BLaER1 (cell line): ENCODE results near the gene MYO1D.

Experiments used
- H3K27ac ChIP-seq: shearing (Covaris generic); formaldehyde crosslinking; 2 replicates; pipeline ENCODE4 v1.8.1; 2022
- H3K27me3 ChIP-seq: shearing (Covaris generic); formaldehyde crosslinking; 2 replicates; pipeline ENCODE4 v1.8.1; 2022
- H3K36me3 ChIP-seq: shearing (Covaris generic); formaldehyde crosslinking; 2 replicates; pipeline ENCODE4 v1.8.1; 2022
- H3K4me1 ChIP-seq: shearing (Covaris generic); formaldehyde crosslinking; 2 replicates; pipeline ENCODE4 v1.8.1; 2022
- H3K4me2 ChIP-seq: shearing (Covaris generic); formaldehyde crosslinking; 2 replicates; pipeline ENCODE4 v1.8.1; 2022
- H3K4me3 ChIP-seq: shearing (Covaris generic); formaldehyde crosslinking; 2 replicates; pipeline ENCODE4 v1.8.1; 2022
- H3K9ac ChIP-seq: shearing (Covaris generic); formaldehyde crosslinking; 2 replicates; pipeline ENCODE4 v1.8.1; 2022
- H3K9me3 ChIP-seq: shearing (Covaris generic); formaldehyde crosslinking; 2 replicates; pipeline ENCODE4 v1.8.1; 2022
- H4K20me1 ChIP-seq: shearing (Covaris generic); formaldehyde crosslinking; 2 replicates; pipeline ENCODE4 v1.8.1; 2022
- Cebpa-rat ChIP-seq: shearing (Covaris generic); IDR thresholded peaks from 2 replicates; pipeline ENCODE4 v1.8.1; 2022

MYO1D gene

DNA sequence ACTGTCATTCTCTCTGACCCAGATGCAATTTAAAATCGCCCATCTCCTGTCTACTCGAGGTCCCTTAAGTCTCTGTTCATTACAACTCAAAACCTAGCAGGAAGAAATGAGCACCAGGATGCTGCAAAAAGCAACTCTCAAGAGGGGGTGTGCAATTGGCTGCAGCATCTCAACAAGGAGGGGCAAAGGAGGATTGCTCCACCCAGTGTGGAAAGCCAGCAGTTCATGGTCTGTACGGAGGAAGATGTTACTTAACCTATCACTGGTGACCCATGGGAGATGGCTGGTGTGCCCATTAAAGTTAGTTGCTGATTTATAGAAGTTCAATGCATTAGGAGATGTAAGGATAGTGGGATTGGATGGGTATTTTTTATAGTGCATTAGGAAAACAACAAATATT lies 242.8 kb downstream of the MYO1D start:
- Histone ChIP-seq H3K9ac (no peak overlapping the region), H4K20me1 (no peaks in the 10 kb centered on the region), H3K36me3 (no peaks in the 10 kb centered on the region), H3K4me2 (no peak overlapping the region), H3K27ac (no peak overlapping the region), H3K4me3 (no peak overlapping the region), H3K4me1 (no peaks in the 10 kb centered on the region), H3K27me3 (no peaks in the 10 kb centered on the region), H3K9me3 (no peaks in the 10 kb centered on the region)
- TF ChIP-seq Cebpa-rat = no peak

DNA sequence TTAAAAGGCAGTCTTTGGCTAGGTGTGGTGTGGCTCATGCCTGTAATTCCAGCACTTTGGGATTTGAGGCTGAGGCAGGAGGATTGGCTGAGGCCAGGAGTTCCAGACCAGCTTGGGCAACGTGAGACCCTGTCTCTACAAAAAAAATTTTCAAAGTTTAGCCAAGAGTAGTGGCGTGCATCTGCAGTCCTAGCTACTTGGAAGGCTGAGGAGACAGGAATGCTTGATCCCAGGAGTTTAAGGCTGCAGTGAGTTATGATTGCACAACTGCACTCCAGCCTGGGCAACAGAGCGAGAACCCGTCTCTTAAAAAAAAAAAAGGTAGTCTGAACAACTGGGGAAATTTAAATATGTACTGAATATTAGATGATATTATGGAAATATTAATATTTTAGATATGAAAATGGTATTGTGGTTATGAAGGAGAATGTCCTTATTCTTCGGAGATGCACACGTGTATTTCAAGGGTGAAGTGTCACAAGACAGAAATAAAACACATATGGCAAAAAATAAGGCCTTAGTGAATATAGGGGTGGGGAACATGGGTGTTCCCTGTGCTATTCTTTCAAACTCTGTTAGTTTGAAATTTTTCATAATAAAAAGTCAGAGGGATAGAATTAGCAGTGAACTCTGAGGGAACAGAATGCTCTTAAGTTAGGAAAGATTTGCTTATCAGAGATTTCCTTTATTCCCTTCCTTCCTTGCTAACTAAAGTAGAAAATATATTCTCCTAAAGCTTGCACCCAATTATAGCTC lies 245.4 kb downstream of the MYO1D start:
- H3K4me3 ChIP-seq = no peak overlapping the region
- no peaks in the 10 kb centered on the region for H3K9me3 ChIP-seq
- no peaks in the 10 kb centered on the region for H4K20me1 ChIP-seq
- H3K27me3 ChIP-seq = no peaks in the 10 kb centered on the region
- no peak overlapping the region for H3K27ac ChIP-seq
- no peak for TF ChIP-seq Cebpa-rat
- H3K9ac ChIP-seq = no peak overlapping the region
- no peak overlapping the region for H3K4me2 ChIP-seq
- no peaks in the 10 kb centered on the region for H3K36me3 ChIP-seq
- H3K4me1 ChIP-seq = no peaks in the 10 kb centered on the region

DNA sequence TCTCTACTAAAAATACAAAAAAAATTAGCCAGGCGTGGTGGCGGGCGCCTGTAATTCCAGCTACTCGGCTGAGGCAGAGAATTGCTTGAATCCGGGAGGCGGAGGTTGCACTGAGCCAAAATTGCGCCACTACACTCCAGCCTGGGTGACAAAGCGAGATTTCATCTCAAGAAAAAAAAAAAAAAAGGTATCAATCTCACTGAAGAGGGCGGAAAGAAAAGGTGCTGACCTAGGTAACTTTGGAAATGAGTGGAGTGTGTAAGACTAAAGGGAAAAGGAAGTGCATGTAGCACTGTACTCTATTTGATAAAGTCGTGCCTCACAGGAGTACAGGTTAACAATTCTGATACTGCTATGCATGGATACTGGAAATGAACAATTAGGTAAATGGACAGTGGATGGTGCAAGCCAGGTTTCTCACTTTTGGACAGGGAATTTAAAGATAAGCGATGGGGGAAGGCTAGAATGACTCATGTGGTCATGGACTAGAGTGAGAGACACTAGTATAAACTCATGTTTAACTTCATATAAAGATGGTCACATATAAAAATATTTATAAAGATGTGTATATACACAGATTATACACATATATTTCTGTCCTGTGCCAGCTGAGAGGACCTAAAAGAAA lies 247.2 kb downstream of the MYO1D start:
- Histone ChIP-seq H3K4me3 (no peak overlapping the region), H3K27me3 (no peaks in the 10 kb centered on the region), H3K4me2 (no peak overlapping the region), H3K9me3 (no peaks in the 10 kb centered on the region), H4K20me1 (no peaks in the 10 kb centered on the region), H3K9ac (no peak overlapping the region), H3K36me3 (no peaks in the 10 kb centered on the region), H3K4me1 (no peaks in the 10 kb centered on the region), H3K27ac (no peak overlapping the region)
- TF ChIP-seq Cebpa-rat = no peak

DNA sequence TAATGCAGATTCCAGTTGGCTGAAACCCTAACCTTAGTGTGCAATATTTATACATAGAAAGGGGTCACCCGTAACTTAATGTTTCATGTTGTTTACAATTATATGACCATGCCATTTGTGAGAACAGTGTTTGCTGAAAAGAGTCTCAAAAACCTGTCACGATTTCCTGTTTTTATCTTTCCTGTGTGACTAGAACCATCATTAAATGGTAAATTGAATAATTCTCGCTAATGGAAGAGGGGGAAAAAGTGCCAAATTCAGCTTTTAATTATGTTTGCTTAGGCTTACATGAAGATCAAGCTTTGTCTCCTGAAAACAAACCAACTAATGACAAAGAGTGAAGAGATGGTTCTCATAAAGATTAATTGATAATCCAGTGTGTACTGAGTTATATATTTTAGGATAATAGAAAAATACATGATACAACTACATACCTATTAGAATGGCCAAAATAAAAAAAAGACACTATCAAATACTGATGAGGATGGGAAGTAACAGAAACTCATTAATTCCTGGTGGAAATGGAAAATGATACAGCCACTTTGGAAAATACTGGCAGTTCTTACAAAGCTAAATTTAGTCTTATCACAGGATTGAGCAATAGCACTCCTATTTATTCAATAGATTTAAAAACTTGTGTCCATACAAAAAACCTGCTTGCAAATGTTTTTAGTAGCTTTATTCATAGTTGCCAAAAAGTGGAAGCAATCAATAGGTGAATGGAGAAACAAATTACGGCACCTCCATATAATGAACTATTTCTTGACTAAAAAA lies 248.5 kb downstream of the MYO1D start:
- H3K27ac ChIP-seq = no peak overlapping the region
- no peak for TF ChIP-seq Cebpa-rat

DNA sequence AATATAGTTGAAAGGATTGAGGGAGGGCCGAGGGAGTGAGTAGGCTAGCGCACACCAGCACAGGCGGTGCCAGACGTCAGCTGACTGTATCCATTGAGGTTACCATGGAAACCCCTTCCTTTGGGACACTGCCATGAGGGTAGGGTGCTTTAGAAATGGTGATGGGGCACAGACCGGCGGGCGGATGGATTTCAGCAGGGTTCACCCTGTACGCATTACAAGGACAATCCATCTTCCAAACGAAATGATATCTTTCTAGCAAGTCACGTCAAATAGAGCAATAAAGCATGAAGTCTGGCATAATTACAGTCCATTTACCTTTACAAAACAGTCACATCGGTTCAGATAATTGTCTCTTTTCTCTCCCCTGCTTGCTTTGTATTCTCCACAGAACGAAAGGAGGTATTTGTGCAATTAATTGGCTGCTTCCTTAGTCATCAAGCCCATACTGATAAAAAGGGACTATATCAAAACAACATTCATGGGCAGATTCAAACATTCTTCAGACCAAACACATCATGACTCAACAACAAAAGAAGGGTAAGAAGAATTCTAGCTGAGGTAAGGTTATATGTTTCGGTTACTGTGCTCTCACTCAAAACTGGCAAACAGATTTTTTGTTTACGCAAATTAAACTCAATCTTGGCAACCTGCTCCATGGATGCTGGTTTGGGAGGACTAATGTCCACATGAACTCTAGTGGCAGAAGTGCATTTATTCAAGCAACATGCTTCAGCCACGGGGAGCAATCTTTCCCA lies 249.5 kb downstream of the MYO1D start:
- Histone ChIP-seq H3K27ac (no peak overlapping the region), H3K4me2 (no peak overlapping the region), H3K9ac (no peak overlapping the region), H3K9me3 (no peaks in the 10 kb centered on the region), H3K4me3 (no peak overlapping the region), H3K27me3 (no peaks in the 10 kb centered on the region), H3K4me1 (no peaks in the 10 kb centered on the region), H4K20me1 (no peaks in the 10 kb centered on the region), H3K36me3 (no peaks in the 10 kb centered on the region)
- no peak for TF ChIP-seq Cebpa-rat

More for the DNA sequence above, 248.5 kb downstream of the MYO1D start:
- Histone ChIP-seq H4K20me1 (no peaks in the 10 kb centered on the region), H3K4me3 (no peak overlapping the region), H3K9ac (no peak overlapping the region), H3K4me2 (no peak overlapping the region), H3K9me3 (no peaks in the 10 kb centered on the region), H3K4me1 (no peaks in the 10 kb centered on the region), H3K36me3 (no peaks in the 10 kb centered on the region), H3K27me3 (no peaks in the 10 kb centered on the region)

DNA sequence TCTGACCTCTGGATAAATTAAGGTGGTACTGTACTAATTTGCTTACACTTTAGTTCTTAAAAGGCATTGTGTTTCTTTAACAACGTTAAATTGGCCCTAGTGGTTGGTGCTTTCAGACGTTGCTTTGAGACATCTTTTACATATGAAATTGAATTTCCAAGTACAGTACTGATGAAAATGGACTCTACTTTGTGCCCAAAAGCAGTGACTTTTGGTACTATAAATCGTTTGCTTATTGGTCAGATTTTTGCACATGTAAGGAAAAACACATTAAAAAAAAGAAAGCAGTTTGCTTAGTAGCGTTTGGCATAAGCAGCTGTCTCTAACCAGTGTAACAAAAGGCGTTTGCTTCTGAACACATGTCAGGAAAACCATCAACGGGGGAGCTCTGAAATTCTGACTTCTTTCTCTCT lies 250.5 kb downstream of the MYO1D start:
- H4K20me1 ChIP-seq = no peaks in the 10 kb centered on the region
- no peaks in the 10 kb centered on the region for H3K36me3 ChIP-seq
- H3K27me3 ChIP-seq = no peaks in the 10 kb centered on the region
- no peak overlapping the region for H3K4me3 ChIP-seq
- H3K9ac ChIP-seq = no peak overlapping the region
- no peak overlapping the region for H3K27ac ChIP-seq
- H3K4me2 ChIP-seq = no peak overlapping the region
- H3K4me1 ChIP-seq = no peaks in the 10 kb centered on the region
- no peak for TF ChIP-seq Cebpa-rat
- H3K9me3 ChIP-seq = no peaks in the 10 kb centered on the region

DNA sequence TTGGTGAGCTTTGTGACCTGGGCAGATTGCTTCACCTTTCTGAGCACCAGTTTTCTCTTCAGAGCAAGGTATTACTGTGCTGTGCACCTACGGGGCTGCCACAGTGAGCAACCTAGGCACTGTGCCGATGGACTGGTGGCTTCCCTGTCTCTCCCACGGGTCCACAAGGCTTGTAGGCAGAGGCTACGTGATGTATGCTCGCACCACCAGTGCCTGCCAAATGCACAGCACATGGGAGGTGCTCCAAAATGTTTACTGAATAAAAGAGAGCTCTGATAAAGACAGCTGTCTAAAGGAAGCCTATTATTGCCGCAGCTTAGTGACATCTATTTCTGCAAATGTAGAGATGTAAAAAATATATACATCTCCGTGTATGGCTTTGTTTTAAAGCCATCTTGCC lies 251.0 kb downstream of the MYO1D start:
- H3K9me3 ChIP-seq = no peaks in the 10 kb centered on the region
- H3K27me3 ChIP-seq = no peaks in the 10 kb centered on the region
- no peak overlapping the region for H3K4me3 ChIP-seq
- no peak overlapping the region for H3K9ac ChIP-seq
- H3K36me3 ChIP-seq = no peaks in the 10 kb centered on the region
- H3K27ac ChIP-seq = no peak overlapping the region
- no peaks in the 10 kb centered on the region for H3K4me1 ChIP-seq
- H3K4me2 ChIP-seq = no peak overlapping the region
- TF ChIP-seq Cebpa-rat = no peak
- no peaks in the 10 kb centered on the region for H4K20me1 ChIP-seq

DNA sequence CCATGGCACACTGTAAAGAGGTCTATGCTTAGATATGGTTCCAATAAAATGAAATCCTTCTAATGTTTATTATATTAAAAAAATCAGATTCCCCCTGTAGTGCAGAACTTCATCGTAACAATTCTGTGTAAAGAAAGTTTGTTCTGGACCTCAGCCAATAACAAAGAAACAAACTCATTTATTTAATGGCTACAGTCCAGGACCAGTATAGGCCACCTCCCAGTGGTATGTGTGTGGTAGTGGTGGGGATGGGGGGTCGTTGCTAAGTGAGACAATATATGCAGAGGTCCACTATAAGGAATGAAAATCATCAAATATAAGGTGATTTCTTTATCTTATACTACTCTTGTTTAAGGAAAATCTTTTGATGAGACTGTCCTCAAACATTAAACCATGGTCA lies 253.7 kb downstream of the MYO1D start:
- H3K4me2 ChIP-seq = no peak overlapping the region
- no peaks in the 10 kb centered on the region for H3K9me3 ChIP-seq
- no peaks in the 10 kb centered on the region for H3K4me1 ChIP-seq
- no peak for TF ChIP-seq Cebpa-rat
- no peaks in the 10 kb centered on the region for H3K36me3 ChIP-seq
- no peak overlapping the region for H3K9ac ChIP-seq
- H3K4me3 ChIP-seq = no peak overlapping the region
- no peaks in the 10 kb centered on the region for H4K20me1 ChIP-seq
- no peak overlapping the region for H3K27ac ChIP-seq
- no peaks in the 10 kb centered on the region for H3K27me3 ChIP-seq

DNA sequence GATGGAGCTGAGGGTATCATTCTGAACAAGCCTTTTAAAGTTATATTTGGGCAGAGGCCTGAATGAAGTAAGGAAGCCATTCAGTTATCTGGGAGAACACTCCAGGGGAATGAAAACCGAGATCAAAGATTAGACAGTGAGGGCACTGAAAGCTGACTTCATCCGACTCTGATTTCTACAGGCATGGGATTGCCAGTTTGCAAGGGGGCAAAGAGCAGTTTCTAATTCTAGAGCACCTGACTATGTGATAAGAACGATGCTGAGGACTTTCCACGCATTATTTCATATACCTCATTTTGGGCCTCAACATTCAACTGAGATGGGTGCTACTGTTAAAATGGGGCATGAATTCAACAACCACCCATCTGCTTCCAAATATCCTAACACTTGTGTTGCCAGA lies 254.4 kb downstream of the MYO1D start:
- H3K4me2 ChIP-seq = no peak overlapping the region
- no peaks in the 10 kb centered on the region for H3K9me3 ChIP-seq
- no peaks in the 10 kb centered on the region for H3K36me3 ChIP-seq
- H4K20me1 ChIP-seq = no peaks in the 10 kb centered on the region
- no peak overlapping the region for H3K4me3 ChIP-seq
- no peaks in the 10 kb centered on the region for H3K4me1 ChIP-seq
- H3K27me3 ChIP-seq = no peaks in the 10 kb centered on the region
- no peak overlapping the region for H3K27ac ChIP-seq
- TF ChIP-seq Cebpa-rat = no peak
- H3K9ac ChIP-seq = no peak overlapping the region
